PC-9 (cell line): ENCODE results near the gene ZNF384.

Source experiments
- EZH2 ChIP-seq: fragments of 200-600 bp; sonication (generic); IDR thresholded peaks from 2 replicates; pipeline ENCODE4 v1.8.0; 2017; ENCODE audit warnings: antibody characterized with exemption, low read depth
- TF ChIP-seq, protein P1 (sequence below): fragments of 200-600 bp; sonication (generic); conservative IDR thresholded peaks from 2 replicates; pipeline ENCODE4 v1.6.1; 2017; ENCODE audit warnings: mixed run types, antibody characterized with exemption, mild to moderate bottlenecking, moderate library complexity

DNA sequence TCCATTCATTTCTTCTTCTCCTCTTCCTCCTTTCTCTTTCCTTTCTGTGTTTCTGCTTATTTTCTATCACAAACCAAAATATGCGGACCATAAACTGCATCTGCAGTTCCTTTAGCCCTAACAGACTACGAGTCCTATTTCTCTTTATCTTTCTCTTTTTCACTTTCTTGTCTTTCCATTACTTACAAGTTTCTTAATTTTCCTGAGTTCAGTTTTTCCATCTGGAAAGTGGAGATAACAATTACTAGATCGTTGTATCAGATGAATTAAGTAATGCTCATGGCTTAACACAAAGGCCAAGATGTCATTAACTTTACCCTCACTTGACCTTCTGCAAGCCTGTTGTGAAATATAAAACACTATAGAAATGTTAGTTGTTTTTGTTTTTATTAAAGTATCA is 33.7 kb upstream of the ZNF384 start:
- TF ChIP-seq, protein P1, sequence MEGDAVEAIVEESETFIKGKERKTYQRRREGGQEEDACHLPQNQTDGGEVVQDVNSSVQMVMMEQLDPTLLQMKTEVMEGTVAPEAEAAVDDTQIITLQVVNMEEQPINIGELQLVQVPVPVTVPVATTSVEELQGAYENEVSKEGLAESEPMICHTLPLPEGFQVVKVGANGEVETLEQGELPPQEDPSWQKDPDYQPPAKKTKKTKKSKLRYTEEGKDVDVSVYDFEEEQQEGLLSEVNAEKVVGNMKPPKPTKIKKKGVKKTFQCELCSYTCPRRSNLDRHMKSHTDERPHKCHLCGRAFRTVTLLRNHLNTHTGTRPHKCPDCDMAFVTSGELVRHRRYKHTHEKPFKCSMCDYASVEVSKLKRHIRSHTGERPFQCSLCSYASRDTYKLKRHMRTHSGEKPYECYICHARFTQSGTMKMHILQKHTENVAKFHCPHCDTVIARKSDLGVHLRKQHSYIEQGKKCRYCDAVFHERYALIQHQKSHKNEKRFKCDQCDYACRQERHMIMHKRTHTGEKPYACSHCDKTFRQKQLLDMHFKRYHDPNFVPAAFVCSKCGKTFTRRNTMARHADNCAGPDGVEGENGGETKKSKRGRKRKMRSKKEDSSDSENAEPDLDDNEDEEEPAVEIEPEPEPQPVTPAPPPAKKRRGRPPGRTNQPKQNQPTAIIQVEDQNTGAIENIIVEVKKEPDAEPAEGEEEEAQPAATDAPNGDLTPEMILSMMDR: no peak
- no peak for TF ChIP-seq EZH2
